T-helper 22 cell (primary cell): ENCODE measurements around the gene ROGDI.
"Not testable (repeated sequence)": the region's sequence is repeated elsewhere in the genome, so short reads cannot be mapped to it uniquely, and the experiment has no call there.

ENCODE experiments used
- DNase-seq: peaks from one replicate; pipeline ENCODE4 v3.0.0-alpha.2; 2020; ENCODE audit warnings: low read depth

Gene ROGDI

GRCh38 chr16:4790261-4790660 is 12.2 kb downstream of the ROGDI start:
- DNase-seq: no peak

DNA sequence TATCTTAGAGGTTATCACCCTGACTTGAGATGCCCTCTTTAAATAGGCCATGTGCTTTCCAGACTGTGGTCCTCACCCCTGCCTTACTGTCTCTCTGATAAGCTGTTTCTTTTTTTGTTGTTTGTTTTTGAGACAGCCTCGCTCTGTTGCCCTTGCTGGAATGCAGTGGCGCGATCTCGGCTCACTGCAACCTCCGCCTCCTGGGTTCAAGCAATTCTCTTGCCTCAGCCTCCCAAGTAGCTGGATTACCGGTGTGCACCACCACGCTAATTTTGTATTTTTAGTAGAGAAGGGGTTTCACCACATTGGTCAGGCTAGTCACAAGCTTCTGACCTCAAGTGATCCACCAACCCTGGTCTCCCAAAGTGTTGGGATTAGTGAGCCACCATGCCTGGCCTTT is 13.5 kb downstream of the ROGDI start:
- DNase-seq: no peak

DNA sequence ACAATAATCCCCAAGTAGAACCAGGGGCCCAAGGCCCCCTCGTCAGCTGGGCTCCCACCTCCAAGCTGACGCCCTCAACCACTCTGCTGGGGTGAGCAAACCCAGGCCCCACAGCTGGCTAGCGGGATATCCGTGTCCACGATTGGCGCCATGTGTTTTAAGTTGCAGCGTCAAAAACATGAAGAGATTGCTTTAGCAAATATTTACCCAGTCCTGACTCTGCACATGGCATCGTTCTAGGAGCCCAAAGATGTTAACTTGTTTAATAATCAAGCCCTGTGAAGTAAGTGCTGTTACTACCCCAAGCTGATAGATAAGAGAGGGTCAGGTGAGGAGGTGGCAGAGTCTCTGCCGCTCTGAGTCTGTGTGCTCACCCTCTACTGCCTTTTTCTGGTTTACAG is 13.9 kb downstream of the ROGDI start:
- no peak for DNase-seq

- no peak for DNase-seq
Observed at GRCh38 chr16:4787627-4788482, 14.6 kb downstream of the ROGDI start, which contains the start of gene SEPTIN12. Gene SEPTIN12, minus strand, starts transcription at chr16:4788345. Its CDS starts 700 bp downstream, at chr16:4787645.

DNA sequence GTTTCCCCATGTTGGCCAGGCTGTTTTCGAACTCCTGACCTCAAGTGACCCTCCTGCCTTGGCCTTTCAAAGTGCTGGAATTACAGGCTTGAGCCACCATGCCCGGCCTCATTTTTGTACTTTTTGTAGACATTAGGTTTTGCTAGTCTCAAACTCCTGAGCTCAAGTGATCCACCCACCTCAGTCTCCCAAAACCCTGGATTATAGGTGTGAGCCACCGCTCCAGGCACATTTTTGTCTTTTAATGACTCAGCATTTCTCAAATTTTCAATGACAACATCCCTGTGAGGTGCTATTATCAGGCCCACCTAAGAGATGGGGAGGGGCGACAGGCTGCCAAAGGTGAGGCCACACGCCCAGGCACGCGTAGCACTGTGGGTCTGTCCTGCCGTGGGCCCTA is 15.4 kb downstream of the ROGDI start:
- DNase-seq: no peak

DNA sequence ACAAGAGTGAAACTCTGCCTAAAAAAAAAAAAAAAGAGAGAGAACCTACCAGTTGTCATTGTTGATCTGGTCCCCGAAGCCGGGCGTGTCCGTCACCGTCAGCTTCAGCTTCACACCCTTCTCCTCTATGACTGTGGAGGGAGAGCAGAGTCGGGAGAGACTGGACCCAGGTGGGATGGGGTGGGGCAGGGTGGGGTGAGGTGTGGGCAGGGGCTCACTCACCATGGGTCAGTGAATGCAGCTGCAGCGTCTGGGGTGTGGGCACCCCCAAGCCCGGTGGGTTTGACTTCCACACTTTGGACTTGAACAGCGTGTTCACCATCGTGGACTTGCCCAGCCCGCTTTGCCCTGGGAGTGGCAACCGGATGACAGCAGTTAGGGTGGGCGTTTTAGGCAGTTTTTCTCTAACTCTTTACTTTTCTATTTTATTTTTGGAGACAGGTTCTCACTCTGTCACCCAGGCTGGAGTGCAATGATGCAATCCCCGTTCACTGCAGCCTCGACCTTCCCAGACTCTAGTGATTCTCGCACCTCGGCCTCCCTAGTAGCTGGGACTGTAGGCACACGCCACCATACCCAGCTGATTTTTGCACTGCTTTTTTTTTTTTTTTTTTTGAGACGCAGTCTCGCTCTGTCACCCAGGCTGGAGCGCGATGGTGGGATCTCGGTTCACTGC is 16.5 kb downstream of the ROGDI start:
- DNase-seq: no peak

- DNase-seq: not testable (repeated sequence)
Observed at GRCh38 chr16:4784444-4784987, 17.9 kb downstream of the ROGDI start.

DNA sequence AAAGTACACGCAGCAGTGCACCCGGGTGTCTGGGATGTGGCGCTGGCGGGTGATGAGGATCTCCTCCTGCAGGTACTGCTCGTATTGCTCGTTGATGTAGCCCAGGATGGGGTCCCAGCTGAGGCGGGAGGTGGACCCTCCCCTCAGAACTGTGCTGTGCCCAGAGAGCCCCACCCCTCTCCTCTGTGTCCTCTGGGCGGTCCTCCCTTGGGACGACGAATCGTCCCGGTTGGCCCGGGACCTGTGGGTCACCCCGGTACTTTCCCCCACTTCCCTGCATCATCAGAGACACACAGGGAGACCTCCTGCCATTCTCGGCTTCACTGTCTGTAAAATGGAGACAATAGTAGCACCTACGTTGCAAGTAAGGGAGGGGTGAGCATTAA is 18.5 kb downstream of the ROGDI start:
- no peak for DNase-seq

DNA sequence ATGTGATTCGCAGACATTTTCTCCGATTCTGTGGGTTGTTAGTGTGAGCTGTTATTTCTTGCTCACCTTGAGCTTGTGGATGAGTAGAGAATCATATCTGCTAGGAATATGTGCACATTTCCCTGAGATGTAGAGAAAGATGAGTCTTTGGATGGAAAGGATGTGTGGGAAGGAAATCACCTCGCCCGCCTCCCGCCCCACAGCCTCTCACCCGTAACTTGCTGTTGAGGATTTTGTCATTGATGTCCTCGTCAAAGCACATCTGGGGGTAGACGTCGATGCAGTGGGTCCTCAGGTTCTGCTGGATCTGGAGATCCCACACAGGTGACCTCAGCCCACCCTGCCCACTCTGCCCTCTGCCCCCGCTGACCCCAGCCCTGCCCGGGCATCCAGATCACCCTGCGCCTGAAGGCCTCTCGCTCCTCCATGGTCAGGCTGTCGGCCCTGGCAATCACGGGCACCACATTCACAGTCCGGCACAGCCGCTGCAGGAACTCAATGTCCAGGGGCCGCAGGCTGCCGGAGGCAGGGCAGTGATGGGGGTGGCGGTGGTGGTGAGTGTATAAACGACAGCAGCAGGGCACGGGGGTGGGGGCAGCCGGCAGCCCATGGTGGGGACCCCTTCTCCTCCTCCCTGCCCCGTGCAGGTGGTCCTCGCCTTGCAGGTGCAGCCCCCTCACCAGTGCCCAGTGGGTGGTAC is 19.0 kb downstream of the ROGDI start:
- no peak for DNase-seq

- DNase-seq: no peak
Observed at GRCh38 chr16:4780235-4780634, 22.2 kb downstream of the ROGDI start.

DNA sequence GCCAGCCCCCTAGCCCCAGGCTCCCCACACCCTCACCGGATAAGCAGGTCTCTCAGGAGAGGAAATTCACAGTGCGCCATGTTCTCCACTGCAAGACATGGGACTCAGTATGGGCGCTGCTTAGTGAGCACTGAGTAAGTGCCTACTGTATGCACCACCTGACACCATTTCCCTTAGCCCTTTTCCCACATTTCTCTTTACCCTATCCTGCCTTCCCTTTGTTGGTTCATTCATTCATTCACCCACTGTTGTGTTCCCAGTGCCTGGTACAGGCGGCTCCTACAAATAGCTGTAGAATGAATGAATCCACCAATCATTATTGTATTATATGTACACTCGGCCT is 24.4 kb downstream of the ROGDI start:
- no peak for DNase-seq

- no peak for DNase-seq
Observed at GRCh38 chr16:4777339-4778049, 24.9 kb downstream of the ROGDI start.

DNA sequence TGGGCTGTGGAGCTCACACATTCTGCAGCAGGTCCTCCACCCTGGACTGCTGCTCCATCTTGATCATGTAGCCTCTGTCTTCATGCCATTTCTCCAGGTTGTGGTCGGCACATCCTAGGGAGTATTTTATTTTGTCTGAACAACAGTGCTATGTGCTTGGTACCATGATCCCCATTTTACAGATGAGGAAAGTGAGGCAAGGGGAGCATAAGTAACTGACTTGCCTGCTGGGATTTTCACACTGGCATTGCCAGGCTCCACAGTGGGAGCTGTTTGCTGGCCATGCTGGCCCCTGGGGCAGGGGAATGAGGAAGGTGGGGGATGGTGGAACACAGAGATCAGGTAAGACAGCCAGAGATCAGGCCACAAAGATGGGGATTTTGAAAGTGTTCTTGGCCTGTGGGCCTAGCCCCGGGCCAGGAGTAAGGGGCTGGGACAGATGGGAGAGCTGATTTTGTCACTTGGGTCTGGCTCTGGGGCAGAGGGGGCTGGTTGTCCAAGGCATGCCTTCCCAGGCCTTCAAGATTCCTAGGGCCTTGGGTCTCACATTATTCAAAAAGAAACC is 26.2 kb downstream of the ROGDI start:
- no peak for DNase-seq

DNA sequence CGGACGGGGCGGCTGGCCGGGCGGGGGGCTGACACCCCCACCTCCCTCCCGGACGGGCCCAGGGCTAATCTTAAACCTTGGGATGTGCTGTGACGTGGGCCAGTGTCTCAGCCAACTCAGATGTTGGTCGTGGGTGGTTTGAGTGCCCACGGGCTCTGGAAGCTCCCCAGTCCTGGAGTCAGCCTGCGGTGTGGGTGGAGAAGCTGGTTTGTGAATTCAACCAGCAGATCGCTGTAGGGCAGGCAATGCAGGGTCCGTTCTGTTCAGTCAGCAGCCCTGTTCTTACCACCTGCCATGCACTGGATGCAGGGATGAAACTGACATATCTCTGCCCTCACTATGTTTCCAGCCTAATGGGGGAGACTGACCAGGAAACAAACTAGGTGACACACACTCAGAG is 27.4 kb downstream of the ROGDI start:
- DNase-seq: no peak

GRCh38 chr16:4772351-4772750 is 30.1 kb downstream of the ROGDI start:
- no peak for DNase-seq

DNA sequence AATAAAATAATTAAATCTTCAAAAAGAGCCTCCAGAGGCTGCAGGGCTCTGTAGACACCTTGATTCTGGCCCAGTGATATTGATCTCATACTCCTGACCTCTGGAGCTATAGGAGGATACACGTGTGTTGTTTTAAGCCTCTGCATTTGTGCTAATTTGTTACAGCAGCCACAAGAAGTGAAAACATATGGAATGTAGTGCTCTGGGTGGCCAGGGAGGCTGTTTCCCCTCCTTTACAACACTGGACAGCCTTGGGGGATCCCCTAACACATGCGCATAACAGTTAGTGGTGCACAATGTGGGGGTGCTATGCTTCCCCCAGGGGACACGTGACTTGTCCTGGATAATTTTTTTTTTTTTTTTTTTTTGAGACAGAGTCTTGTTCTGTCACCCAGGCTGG is 30.8 kb downstream of the ROGDI start:
- DNase-seq: no peak

DNA sequence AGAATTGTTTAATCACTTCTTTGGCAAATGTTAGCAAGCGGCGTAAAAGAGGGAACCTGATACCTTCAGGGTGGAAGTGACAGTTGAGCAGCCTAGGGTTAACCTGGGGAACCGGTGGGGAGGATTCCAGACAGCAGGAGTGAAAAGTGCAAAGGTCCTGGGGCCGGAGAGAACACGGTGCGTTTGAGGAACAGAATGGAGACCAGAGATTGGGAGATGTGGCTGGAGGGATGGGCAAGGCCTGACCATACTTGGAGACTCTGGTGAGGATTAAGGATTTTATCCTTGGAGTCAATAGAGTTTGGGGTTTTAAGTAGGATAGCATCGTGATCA is 33.2 kb downstream of the ROGDI start:
- no peak for DNase-seq

DNA sequence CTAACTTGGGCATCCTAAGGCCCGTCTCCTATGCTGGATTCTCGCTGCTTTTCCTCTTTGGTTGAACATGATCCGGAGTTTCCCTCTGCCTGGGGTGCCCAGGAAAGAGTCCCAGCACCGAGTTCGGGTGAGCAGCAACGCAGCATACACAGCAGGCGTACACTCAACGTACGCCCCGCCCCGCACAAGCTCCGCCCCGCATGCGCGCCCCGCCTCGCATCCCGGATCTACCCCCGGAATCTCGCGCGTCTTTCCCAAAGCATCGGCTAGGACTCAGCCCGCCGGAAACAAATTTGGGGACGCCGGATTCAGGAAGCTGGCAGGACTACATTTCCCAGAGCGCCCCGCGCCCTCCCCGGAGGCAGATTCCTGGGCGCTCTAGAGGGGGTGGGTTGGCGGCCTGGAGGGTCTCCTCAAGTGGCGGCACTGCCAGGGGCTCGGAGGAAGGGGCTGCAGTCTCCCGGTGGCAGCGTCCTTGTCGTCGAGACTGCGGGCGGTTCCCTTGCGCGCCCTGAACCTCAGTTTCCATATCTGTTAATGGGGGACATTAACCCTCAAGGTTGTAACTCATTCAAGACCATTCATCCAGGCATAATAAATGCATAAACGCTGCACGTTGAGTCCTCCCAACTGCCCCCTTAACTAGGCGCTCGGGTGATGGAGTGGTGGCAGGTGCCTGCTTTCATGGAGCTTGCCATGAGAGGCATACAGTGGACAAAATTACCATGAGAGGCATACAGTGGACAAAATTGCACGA is 33.7 kb downstream of the ROGDI start:
- DNase-seq: peak; percentile 74

DNA sequence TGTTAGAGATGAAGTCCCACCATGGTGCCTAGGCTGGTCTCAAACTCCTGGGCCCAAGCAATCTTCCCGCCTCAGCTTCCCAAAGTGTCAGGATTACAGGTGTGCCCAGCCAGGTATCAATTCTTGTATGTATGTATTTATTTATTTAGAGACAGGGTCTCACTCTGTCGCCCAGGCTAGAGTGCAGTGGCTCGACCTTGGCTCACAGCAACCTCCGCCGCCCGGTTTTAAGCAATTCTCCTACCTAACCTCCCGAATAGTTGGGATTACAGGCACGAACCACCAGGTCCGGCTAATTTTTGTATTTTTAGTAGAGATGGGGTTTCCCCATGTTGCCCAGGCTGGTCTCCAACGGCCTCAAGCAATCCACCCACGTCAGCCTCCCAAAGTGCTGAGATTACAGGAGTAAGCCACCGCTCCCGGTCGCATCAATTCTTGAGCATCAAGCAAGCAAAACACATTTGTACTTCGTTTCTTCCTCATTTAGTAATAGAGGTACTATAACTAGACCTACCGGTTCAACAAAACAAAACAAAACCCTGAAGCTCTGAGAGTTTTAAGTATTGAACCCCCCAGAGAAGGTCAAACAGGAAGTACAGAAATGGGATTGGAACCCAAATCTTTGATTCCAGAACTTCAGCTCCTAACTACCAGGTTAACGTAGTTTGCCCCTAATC is 34.4 kb downstream of the ROGDI start:
- DNase-seq: no peak

DNA sequence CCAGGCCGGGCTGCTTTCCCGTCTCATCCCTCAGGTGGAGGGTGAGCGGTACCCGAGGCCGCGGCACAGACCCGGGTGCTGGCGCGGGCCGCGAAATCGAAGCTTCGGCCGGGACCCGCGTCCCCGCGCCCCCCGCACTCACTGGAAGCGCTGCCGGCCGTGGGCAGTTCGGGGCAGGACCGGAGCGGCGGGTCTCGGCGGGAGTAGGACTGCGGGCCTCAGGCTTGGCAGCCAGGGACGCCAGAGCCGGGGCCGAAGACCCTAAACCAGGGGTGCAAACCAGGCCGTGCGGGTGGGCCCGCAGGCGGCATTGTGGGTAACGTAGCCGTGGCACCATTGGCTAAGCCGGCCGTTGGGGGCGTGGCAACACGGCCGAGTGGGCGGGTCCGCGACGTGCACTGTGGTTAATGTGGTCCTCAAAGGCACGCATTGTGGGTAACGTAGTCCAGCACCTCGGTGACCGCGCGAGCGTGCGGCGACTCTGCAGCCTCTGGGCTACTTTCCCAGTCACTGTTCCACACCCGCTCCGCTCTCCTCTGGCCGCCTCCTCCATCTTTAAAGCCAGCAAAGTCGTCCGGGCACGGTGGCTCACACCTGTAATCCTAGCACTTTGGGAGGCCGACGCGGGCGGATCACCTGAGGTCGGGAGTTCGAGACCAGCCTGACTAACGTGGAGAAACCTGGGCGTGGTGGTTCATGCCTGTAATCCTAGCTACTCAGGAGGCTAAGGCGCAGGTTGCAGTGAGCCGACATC is 35.4 kb downstream of the ROGDI start, which contains the start of gene ZNF500:
ZNF500 (minus strand) TSS at position 288 of the 754 bp plus-strand sequence. CDS start 1,184 bp downstream, outside the sequence.
- peak; percentile 86 for DNase-seq
